SK-N-SH treated with all-trans-retinoic acid at 6 μM for 48 hours (cell line): ENCODE data around the gene NUDT9.

Experiments
- BACH2 ChIP-seq: fragments of 250-450 bp; sonication (Bioruptor Pico); IDR thresholded peaks from 2 replicates; pipeline ENCODE4 v1.9.0; 2021; ENCODE audit warnings: mild to moderate bottlenecking, borderline replicate concordance
- TOX ChIP-seq: fragments of 250-450 bp; sonication (Bioruptor Pico); IDR thresholded peaks from 2 replicates; pipeline ENCODE4 v1.8.0; 2021; ENCODE audit warnings: mild to moderate bottlenecking, moderate library complexity, borderline replicate concordance
- ZFP30 ChIP-seq: fragments of 450-650 bp; formaldehyde crosslinking; IDR thresholded peaks from 2 replicates; pipeline ENCODE4 v1.5.0; 2022; ENCODE audit warnings: mild to moderate bottlenecking, moderate library complexity
- ZNF565 ChIP-seq: fragments of 450-650 bp; formaldehyde crosslinking; conservative IDR thresholded peaks from 2 replicates; pipeline ENCODE4 v1.5.0; 2020; ENCODE audit warnings: low read depth, mild to moderate bottlenecking, moderate library complexity

DNA sequence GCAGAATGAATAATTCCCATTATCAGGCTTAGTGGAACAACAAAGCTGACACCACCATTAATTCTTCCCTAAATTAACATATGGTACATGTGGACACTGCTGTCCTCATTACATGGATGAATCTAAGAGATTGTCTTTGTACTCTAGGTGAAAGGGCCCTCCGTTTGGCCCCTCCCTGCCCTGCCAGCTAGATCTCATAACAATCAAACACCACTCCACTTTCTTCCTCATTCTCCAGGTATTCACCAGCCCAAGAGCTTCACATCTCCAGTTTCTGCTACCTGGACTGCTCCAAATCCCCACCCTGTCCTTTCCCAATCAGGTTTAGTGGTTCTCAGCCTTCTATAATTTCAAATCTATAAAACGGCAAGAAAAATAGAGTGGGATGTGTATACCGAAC, 35.1 kb upstream of the NUDT9 start:
- TF ChIP-seq BACH2 (CRISPR knock-in tag), result no peak
- no peak for TF ChIP-seq ZNF565 (CRISPR knock-in tag)
- TF ChIP-seq ZFP30 (CRISPR knock-in tag), result no peak
- no peak for TF ChIP-seq TOX (CRISPR knock-in tag)
